Endothelial cell of umbilical vein (primary cell): ENCODE results near the gene SCLT1. TPM values are rescaled to one million over a fixed set of nuclear protein-coding genes. Genes with fewer than 3 reads are reported as not detected.

ENCODE experiments used
- BruUV-seq: library from RNA; stranded (reverse); fragments of 400-500 nt; replicated peaks from 2 replicates; lab custom pipeline; 2021; lab: Mats Ljungman, UMichigan
- CTCF ChIA-PET: fragments of 300-600, 350-600 bp; sonication (Branson Sonifier 250); formaldehyde crosslinking; loops from one replicate; lab custom pipeline; 2021; ENCODE audit warnings: antibody characterized with exemption, inconsistent platforms; lab: Charles Lee
- POLR2A ChIA-PET: fragments of 300-600, 350-600 bp; sonication (Branson Sonifier 250); formaldehyde crosslinking; loops from one replicate; lab custom pipeline; 2021; ENCODE audit warnings: antibody characterized with exemption, inconsistent platforms; lab: Charles Lee
- DNase-seq: peaks from one replicate; pipeline ENCODE4 v3.0.0-alpha.2; 2011; ENCODE audit warnings: low read depth, low spot score
- FAIRE-seq: peaks from 2 replicates; lab custom pipeline; 2011; peaks lifted over from hg19 to GRCh38; lab: Jason Lieb, UNC
- H2AFZ ChIP-seq: 2 replicates; pipeline ENCODE4 v1.6.0; 2012; ENCODE audit warnings: low read depth, low read length, control low read depth, inconsistent platforms
- H3K27ac ChIP-seq: 2 replicates; pipeline ENCODE4 v1.5.1; 2011; ENCODE audit warnings: low read depth, mild to moderate bottlenecking, control low read depth, low read length, moderate library complexity; ENCODE audit not compliant: insufficient read depth
- H3K27me3 ChIP-seq, 2 experiments: 2 replicates each; pipeline versions ENCODE4 v1.6.0 to v1.6.1; 2011; ENCODE audit warnings: low read length in 2 of 2, mixed read lengths in 1 of 2; ENCODE audit not compliant: control insufficient read depth in 2 of 2, insufficient read depth in 2 of 2
- H3K36me3 ChIP-seq, 2 experiments: 2 replicates in 1 of 2; 3 replicates in 1 of 2; pipeline ENCODE4 v1.5.1; 2011; ENCODE audit warnings: low read length in 2 of 2, mild to moderate bottlenecking in 1 of 2, moderate library complexity in 1 of 2; ENCODE audit not compliant: control insufficient read depth in 2 of 2, insufficient read depth in 2 of 2; ENCODE audit errors: extremely low read depth in 1 of 2
- H3K4me1 ChIP-seq: 3 replicates; pipeline ENCODE4 v1.5.1; 2011; ENCODE audit warnings: mild to moderate bottlenecking, low read length; ENCODE audit not compliant: control insufficient read depth, insufficient read depth; ENCODE audit errors: extremely low read depth
- H3K4me2 ChIP-seq: 2 replicates; pipeline ENCODE4 v1.6.1; 2011; ENCODE audit warnings: low read length, control low read depth, mixed read lengths; ENCODE audit not compliant: insufficient read depth
- H3K4me3 ChIP-seq, 3 experiments: fragments of 200-600 bp in 1 of 3; sonication (generic), shearing (Covaris generic) in 1 of 3; replicated peaks in 1 of 3; 2 replicates each; pipeline ENCODE4 v1.5.1; 2011 to 2016; ENCODE audit warnings: control low read depth in 3 of 3, low read length in 3 of 3, mild to moderate bottlenecking in 2 of 3, inconsistent platforms in 1 of 3, low read depth in 1 of 3, moderate library complexity in 1 of 3; ENCODE audit not compliant: insufficient read depth in 1 of 3
- H3K79me2 ChIP-seq: 2 replicates; pipeline ENCODE4 v1.6.0; 2012; ENCODE audit warnings: low read length, inconsistent platforms; ENCODE audit not compliant: control insufficient read depth, insufficient read depth
- H3K9ac ChIP-seq: replicated peaks from 2 replicates; pipeline ENCODE3; 2011; ENCODE audit warnings: low read length, control low read depth; ENCODE audit not compliant: insufficient read depth; ENCODE audit errors: extremely low read depth
- H3K9me1 ChIP-seq: replicated peaks from 3 replicates; pipeline ENCODE4 v1.6.0; 2011; ENCODE audit warnings: mild to moderate bottlenecking, low read length; ENCODE audit not compliant: control insufficient read depth, insufficient read depth; ENCODE audit errors: extremely low read depth
- H3K9me3 ChIP-seq: replicated peaks from 2 replicates; pipeline ENCODE4 v1.5.1; 2012; ENCODE audit warnings: low read length, inconsistent platforms; ENCODE audit not compliant: control insufficient read depth, insufficient read depth
- H4K20me1 ChIP-seq: replicated peaks from 2 replicates; pipeline ENCODE3; 2011; ENCODE audit warnings: mild to moderate bottlenecking, low read length; ENCODE audit not compliant: control insufficient read depth, insufficient read depth; ENCODE audit errors: extremely low read depth
- EZH2 ChIP-seq: IDR thresholded peaks from 2 replicates; pipeline ENCODE4 v1.6.1; 2012; ENCODE audit warnings: borderline replicate concordance, low read depth, mild to moderate bottlenecking, moderate library complexity, low read length, inconsistent platforms; ENCODE audit not compliant: severe bottlenecking
- GATA2 ChIP-seq: IDR thresholded peaks from 2 replicates; pipeline ENCODE4 v1.7.0; 2011; ENCODE audit warnings: low read depth, mild to moderate bottlenecking, moderate library complexity, mixed read lengths, low read length; ENCODE audit not compliant: insufficient read length, insufficient read depth
- JUN ChIP-seq: IDR thresholded peaks from 2 replicates; pipeline ENCODE4 v1.6.1; 2011; ENCODE audit warnings: borderline replicate concordance, low read depth; ENCODE audit not compliant: insufficient read length, insufficient read depth
- MYC ChIP-seq: IDR thresholded peaks from one replicate; pipeline ENCODE4 v1.6.1; 2011; ENCODE audit warnings: mild to moderate bottlenecking, low read depth, low read length
- POLR2A ChIP-seq: IDR thresholded peaks from 2 replicates; pipeline ENCODE4 v1.6.1; 2012; ENCODE audit warnings: low read depth, mild to moderate bottlenecking, control low read depth, low read length
- dilution Hi-C: fragments of 300-500 bp; cut with MboI; formaldehyde crosslinking; loops from one replicate; pipeline ENCODE4 v1.15.0; 2019; ENCODE audit warnings: low sequenced_read_pairs; ENCODE audit not compliant: extremely low pct_ligation_motif_present
- intact Hi-C: fragments of 100-400 bp; cut with micrococcal nuclease; formaldehyde crosslinking; loops from one replicate; pipeline ENCODE4 v1.10.0; 2022
- polyA plus RNA-seq, 4 experiments: library from polyadenylated mRNA; depleted of rRNA in 3 of 4; stranded (reverse) in 3 of 4; unstranded in 1 of 4; fragments of >200 nt; gene quantifications; 2 replicates each; pipeline versions ENCODE4 v1.2.1 to v1.2.3, GENCODE V29; 2011 to 2012; ENCODE audit warnings: missing spikeins in 1 of 4
- total RNA-seq: library from RNA; stranded (reverse); gene quantifications from 2 replicates; pipeline ENCODE4 v1.2.3, GENCODE V29; 2021
- TF ChIP-seq, protein P1 (sequence below): IDR thresholded peaks from 2 replicates; pipeline ENCODE4 v1.6.1; 2011; ENCODE audit not compliant: insufficient read depth, insufficient read length
- TF ChIP-seq, protein P2 (sequence below), 2 donors: IDR thresholded peaks; 1 replicate in 1 of 2; 2 replicates in 1 of 2; pipeline ENCODE4 v1.5.1; 2011; ENCODE audit warnings: low read length in 2 of 2, mild to moderate bottlenecking in 2 of 2, moderate library complexity in 2 of 2, control low read depth in 1 of 2, inconsistent platforms in 1 of 2, low read depth in 1 of 2; ENCODE audit not compliant: insufficient read depth in 1 of 2; ENCODE audit errors: extremely low read depth in 1 of 2

Gene SCLT1
- total and polyA plus RNA-seq, 2 donors (not counting 3 experiments of a cell fraction or from before 2014, with no cell fraction given): 3.2 to 14.0 TPM

DNA sequence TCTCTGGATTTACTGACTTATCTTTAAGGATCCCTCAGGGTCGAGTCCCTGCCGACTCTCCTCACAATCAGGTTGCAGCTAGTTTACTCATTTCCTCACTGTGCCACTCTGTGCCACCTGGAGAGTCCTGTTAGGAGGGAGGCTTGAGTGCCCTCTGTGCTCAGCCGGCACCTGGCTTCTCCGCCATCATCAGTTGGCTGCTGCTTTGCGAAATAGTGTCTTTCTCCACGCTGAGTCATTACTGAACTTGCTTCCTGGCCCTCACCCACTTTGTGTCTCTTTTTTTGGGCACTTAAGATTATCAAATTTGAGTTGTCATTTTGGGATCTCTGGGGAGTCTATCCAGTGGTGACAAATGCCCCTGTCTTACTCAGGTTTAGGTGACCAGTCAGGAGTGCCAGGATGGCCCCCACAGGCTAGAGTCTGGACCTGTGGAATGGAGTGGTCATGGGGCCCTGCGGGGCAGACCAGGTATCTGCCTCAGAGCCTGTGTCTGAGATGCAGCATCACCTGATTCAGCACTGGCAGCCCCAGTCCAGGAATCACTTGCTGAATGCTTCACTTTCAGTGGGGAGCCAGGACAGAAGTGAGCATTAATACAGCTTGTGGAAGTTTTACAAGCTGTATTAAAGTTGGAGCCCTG lies 246.1 kb downstream of the SCLT1 start:
- Histone ChIP-seq H3K27ac (no peak overlapping the region), H3K9me3 (no peaks in the 10 kb centered on the region), H3K27me3 (no peaks in the 10 kb centered on the region), H3K4me1 (no peaks in the 10 kb centered on the region), H3K79me2 (peaks cover 17% of the 10 kb centered on the region), H3K4me3 (no peak overlapping the region), H2AFZ (no peak overlapping the region), H3K4me2 (no peak overlapping the region), H4K20me1 (no peaks in the 10 kb centered on the region), H3K9me1 (no peaks in the 10 kb centered on the region), H3K9ac (no peak overlapping the region), H3K36me3 (peaks cover 27 to 55% of the 10 kb centered on the region in 2 experiments)
- no TSS peak for BruUV-seq
- TF ChIP-seq POLR2A: no peak
- no peak for TF ChIP-seq EZH2
- TF ChIP-seq JUN: no peak
- TF ChIP-seq, protein P1, sequence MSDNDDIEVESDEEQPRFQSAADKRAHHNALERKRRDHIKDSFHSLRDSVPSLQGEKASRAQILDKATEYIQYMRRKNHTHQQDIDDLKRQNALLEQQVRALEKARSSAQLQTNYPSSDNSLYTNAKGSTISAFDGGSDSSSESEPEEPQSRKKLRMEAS: no peak
- TF ChIP-seq, protein P2, sequence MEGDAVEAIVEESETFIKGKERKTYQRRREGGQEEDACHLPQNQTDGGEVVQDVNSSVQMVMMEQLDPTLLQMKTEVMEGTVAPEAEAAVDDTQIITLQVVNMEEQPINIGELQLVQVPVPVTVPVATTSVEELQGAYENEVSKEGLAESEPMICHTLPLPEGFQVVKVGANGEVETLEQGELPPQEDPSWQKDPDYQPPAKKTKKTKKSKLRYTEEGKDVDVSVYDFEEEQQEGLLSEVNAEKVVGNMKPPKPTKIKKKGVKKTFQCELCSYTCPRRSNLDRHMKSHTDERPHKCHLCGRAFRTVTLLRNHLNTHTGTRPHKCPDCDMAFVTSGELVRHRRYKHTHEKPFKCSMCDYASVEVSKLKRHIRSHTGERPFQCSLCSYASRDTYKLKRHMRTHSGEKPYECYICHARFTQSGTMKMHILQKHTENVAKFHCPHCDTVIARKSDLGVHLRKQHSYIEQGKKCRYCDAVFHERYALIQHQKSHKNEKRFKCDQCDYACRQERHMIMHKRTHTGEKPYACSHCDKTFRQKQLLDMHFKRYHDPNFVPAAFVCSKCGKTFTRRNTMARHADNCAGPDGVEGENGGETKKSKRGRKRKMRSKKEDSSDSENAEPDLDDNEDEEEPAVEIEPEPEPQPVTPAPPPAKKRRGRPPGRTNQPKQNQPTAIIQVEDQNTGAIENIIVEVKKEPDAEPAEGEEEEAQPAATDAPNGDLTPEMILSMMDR (IDR thresholded peaks at IDR 0.05; ENCODE audit: extremely low read depth in 1 of 2, insufficient read depth in 1 of 2, low read depth in 1 of 2, low read length in 2 of 2): no peak
- TF ChIP-seq GATA2: no peak
- no peak for TF ChIP-seq MYC
- dilution Hi-C loops: no loop called here
- no peak for DNase-seq
- ChIA-PET POLR2A (no interaction called here), CTCF (no interaction called here)
- FAIRE-seq: no peak
- intact Hi-C loops: no loop called here
